Measurements from ENCODE around the gene CD300A.
A peak's percentile ranks its signal among the peaks of the same experiment; 100 is the strongest.

CD300A gene

DNA sequence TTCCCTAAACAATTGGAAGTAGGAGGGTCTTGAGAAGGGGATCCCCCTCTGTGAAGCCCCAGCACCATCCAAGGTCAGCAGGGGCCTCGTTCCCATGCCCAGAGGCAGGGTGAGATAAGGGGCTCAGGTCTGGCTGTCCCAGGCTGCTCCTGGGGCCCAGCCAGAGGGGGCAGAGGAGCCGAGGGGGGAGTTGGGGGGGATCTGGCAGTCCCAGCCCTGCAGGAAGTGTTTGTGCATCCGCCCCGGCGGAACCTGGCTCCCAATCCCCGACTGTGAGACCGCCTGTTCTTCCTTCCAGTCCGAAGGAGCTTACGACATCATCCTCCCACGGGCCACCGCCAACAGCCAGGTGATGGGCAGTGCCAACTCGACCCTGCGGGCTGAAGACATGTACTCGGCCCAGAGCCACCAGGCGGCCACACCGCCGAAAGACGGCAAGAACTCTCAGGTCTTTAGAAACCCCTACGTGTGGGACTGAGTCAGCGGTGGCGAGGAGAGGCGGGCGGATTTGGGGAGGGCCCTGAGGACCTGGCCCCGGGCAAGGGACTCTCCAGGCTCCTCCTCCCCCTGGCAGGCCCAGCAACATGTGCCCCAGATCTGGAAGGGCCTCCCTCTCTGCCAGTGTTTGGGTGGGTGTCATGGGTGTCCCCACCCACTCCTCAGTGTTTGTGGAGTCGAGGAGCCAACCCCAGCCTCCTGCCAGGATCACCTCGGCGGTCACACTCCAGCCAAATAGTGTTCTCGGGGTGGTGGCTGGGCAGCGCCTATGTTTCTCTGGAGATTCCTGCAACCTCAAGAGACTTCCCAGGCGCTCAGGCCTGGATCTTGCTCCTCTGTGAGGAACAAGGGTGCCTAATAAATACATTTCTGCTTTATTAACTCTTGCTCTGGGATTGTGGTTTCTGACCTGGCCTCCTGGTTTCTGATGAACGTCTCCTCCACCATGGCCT lies 19.6 kb upstream of the CD300A start:
- H3K27me3 ChIP-seq, result no peaks in the 10 kb centered on the region
- TF ChIP-seq, protein P1, sequence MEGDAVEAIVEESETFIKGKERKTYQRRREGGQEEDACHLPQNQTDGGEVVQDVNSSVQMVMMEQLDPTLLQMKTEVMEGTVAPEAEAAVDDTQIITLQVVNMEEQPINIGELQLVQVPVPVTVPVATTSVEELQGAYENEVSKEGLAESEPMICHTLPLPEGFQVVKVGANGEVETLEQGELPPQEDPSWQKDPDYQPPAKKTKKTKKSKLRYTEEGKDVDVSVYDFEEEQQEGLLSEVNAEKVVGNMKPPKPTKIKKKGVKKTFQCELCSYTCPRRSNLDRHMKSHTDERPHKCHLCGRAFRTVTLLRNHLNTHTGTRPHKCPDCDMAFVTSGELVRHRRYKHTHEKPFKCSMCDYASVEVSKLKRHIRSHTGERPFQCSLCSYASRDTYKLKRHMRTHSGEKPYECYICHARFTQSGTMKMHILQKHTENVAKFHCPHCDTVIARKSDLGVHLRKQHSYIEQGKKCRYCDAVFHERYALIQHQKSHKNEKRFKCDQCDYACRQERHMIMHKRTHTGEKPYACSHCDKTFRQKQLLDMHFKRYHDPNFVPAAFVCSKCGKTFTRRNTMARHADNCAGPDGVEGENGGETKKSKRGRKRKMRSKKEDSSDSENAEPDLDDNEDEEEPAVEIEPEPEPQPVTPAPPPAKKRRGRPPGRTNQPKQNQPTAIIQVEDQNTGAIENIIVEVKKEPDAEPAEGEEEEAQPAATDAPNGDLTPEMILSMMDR (IDR thresholded peaks at IDR 0.05), result peak; percentile 36 to 53
- peak overlapping the region; percentile 85 to 89 for H3K27ac ChIP-seq
- intact Hi-C loops (cut with DNase I; ENCODE audit: low total_unique reads), result loop anchor here (5.0 kb wide), 1 partner anchor 235 kb away; the partner anchor contains the start of gene TTYH2
- peaks cover 12 to 98% (median 92%) of the 10 kb centered on the region in 4 donors for H3K4me1 ChIP-seq
- peak; percentile 88 to 99 for DNase-seq
- H3K9me3 ChIP-seq, result no peaks in the 10 kb centered on the region
- H3K36me3 ChIP-seq, result peaks cover 3 to 28% (median 5%) of the 10 kb centered on the region in 3 donors
- H3K4me3 ChIP-seq, result peak overlapping the region in 1 of 2 donors; percentile 20

DNA sequence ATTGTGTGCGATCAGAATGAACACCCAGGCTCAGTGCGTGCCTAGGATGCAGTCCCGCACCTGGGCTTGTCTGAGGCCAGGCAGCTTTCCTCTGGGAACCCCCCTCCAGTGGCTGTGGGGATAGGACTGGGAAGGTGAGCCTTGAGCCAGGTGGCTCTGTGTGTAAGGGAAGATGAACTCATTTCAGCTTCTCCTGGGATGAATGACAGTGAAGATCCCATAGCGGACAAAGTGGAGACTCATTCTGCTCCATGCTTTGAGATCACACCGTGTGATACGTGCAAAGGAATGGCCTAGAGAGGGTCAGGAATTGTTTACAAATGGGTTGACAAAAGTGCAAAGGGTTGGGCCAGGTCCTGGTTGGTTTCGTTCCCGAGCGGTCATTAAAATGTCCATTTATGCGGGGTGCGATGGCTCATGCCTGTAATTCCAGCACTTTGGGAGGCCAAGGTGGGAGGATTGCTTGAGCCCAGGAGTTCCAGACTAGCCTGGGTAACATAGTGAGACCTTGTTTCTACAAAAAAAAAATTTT lies 18.7 kb upstream of the CD300A start:
- Histone ChIP-seq H3K4me1 (peaks cover 12 to 98% (median 92%) of the 10 kb centered on the region in 4 donors), H3K27me3 (no peaks in the 10 kb centered on the region), H3K36me3 (peaks cover 0 to 28% (median 0%) of the 10 kb centered on the region in 3 donors), H3K4me3 (peak overlapping the region in 1 of 2 donors; percentile 20), H3K9me3 (no peaks in the 10 kb centered on the region), H3K27ac (peak overlapping the region; percentile 85 to 89)
- TF ChIP-seq, protein P1 (IDR thresholded peaks at IDR 0.05), result no peak
- DNase-seq, result no peak
- intact Hi-C loops (cut with DNase I; ENCODE audit: low total_unique reads), result loop anchor here (5.0 kb wide), 1 partner anchor 235 kb away; the partner anchor contains the start of gene TTYH2

DNA sequence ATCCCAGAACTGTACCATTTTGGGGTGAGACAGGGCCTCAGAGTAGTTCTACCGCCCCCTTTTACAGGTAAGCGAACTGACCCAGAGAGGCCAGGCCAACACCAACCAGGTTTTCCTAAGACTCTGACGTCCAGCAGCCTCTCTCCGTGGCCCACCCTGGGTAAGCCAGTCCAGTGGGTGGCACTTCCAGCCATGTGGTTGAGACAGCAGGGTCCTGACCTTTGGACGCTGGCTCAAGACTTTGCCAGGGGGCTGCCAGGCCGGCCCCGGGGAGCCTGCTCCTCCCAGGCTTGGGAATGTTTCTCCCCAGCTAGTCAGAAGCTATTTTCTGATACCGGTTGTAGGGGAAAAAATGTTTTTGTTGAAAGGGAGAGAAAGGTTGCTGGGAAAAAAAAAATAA lies 17.7 kb upstream of the CD300A start:
- peaks cover 3 to 98% (median 92%) of the 10 kb centered on the region in 4 donors for H3K4me1 ChIP-seq
- H3K36me3 ChIP-seq, result peaks cover 0 to 28% (median 0%) of the 10 kb centered on the region in 3 donors
- H3K9me3 ChIP-seq, result no peaks in the 10 kb centered on the region
- peak in 1 of 2 donors; percentile 92 for DNase-seq
- H3K27ac ChIP-seq, result peak overlapping the region; percentile 85 to 89
- H3K27me3 ChIP-seq, result no peaks in the 10 kb centered on the region
- H3K4me3 ChIP-seq, result no peak overlapping the region
- intact Hi-C loops (cut with DNase I; ENCODE audit: low total_unique reads), result loop anchor here (5.0 kb wide), 1 partner anchor 236 kb away; the partner anchor contains the start of gene TTYH2
- TF ChIP-seq, protein P1 (IDR thresholded peaks at IDR 0.05), result no peak

DNA sequence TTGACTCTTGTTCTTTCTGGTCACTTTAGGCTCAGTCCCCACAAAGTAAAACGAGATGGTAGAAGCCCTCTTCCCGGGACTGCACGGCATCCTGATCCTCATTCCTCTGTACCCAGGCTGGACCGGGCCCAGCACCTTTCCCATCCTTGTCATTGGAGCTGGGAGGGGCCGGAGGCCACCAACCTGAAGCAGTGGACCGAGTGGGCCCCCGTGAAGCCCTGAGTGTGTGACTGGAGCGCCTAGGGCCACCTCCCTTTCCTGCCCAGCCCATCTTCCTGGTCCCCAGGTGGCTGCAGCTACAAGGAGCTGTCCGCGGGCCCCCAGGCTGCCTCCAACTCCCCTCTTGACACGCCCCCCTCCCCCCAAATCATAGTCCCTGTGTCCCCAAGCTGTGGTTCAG lies 17.1 kb upstream of the CD300A start:
- peaks cover 0 to 95% (median 89%) of the 10 kb centered on the region in 4 donors for H3K4me1 ChIP-seq
- DNase-seq, result no peak
- TF ChIP-seq, protein P1 (IDR thresholded peaks at IDR 0.05), result no peak

DNA sequence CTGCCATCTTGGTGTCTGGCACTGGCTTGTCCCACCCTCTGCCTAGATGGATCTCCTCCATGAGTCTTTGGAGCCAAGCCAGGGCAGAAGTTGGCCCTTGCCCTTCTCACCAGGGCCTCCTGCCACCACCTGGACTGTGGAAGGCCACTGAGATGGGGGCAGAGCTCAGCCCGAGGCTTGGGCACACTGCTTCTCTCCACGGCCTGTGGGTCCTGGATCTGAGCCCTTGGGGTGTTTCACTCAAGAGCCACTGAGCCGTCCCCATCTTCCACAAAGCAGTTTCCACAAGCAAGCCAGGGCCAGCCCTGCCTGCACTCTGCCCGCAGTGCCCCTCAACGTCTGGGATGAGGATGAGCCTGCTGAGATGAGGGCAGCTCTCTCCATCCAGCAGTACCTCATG lies 16.7 kb upstream of the CD300A start:
- Histone ChIP-seq H3K9me3 (no peaks in the 10 kb centered on the region), H3K4me1 (peaks cover 0 to 95% (median 89%) of the 10 kb centered on the region in 4 donors), H3K4me3 (no peak overlapping the region), H3K27me3 (no peaks in the 10 kb centered on the region), H3K27ac (peak overlapping the region; percentile 85 to 89), H3K36me3 (peaks cover 0 to 24% (median 0%) of the 10 kb centered on the region in 3 donors)
- intact Hi-C loops (cut with DNase I; ENCODE audit: low total_unique reads), result loop anchor here (5.0 kb wide), 1 partner anchor 237 kb away; the partner anchor contains the start of gene TTYH2
- TF ChIP-seq, protein P1 (IDR thresholded peaks at IDR 0.05), result no peak
- no peak for DNase-seq

More for the DNA sequence above, 17.1 kb upstream of the CD300A start:
- Histone ChIP-seq H3K36me3 (peaks cover 0 to 28% (median 0%) of the 10 kb centered on the region in 3 donors), H3K27ac (peak overlapping the region; percentile 85 to 89), H3K9me3 (no peaks in the 10 kb centered on the region), H3K4me3 (no peak overlapping the region), H3K27me3 (no peaks in the 10 kb centered on the region)
- intact Hi-C loops (cut with DNase I; ENCODE audit: low total_unique reads), result loop anchor here (5.0 kb wide), 1 partner anchor 237 kb away; the partner anchor contains the start of gene TTYH2
